Neural cell (in vitro differentiated cells): Measurements from ENCODE around the gene SNTB2.

Experiments
- CTCF ChIP-seq: fragments of 450-650 bp; IDR thresholded peaks from 2 replicates; pipeline ENCODE4 v1.5.1; 2014; ENCODE audit warnings: antibody characterized with exemption, mild to moderate bottlenecking, moderate library complexity; ENCODE audit not compliant: poor library complexity, severe bottlenecking
- SMC3 ChIP-seq: fragments of 450-650 bp; conservative IDR thresholded peaks from 2 replicates; pipeline ENCODE4 v1.6.1; 2014; ENCODE audit warnings: antibody characterized with exemption, mild to moderate bottlenecking, moderate library complexity; ENCODE audit not compliant: poor library complexity

- TF ChIP-seq CTCF (no peak), SMC3 (no peak)
Observed at GRCh38 chr16:69307856-69308255, 120.9 kb downstream of the SNTB2 start.
